ENCODE results near the gene CCDC97.

- TF ChIP-seq CTCF (conservative IDR thresholded peaks at IDR 0.05; ENCODE audit: low read depth, low read length) (no peak), EZH2phosphoT487 (IDR thresholded peaks at IDR 0.05; ENCODE audit: borderline replicate concordance, low read length) (no peak), EZH2 (IDR thresholded peaks at IDR 0.05; ENCODE audit: low read length, unreplicated experiment) (no peak)
Measured at GRCh38 chr19:41351339-41352245, 41.6 kb downstream of the CCDC97 start.

Measured in PC-3 (cell line).